Endothelial cell of umbilical vein (primary cell): ENCODE measurements around the gene CD82. TPM values are rescaled to one million over a fixed set of nuclear protein-coding genes. Genes with fewer than 3 reads are reported as not detected.

Source experiments
- BruUV-seq: library from RNA; stranded (reverse); fragments of 400-500 nt; replicated peaks from 2 replicates; lab custom pipeline; 2021; lab: Mats Ljungman, UMichigan
- CTCF ChIA-PET: fragments of 300-600, 350-600 bp; sonication (Branson Sonifier 250); formaldehyde crosslinking; loops from one replicate; lab custom pipeline; 2021; ENCODE audit warnings: antibody characterized with exemption, inconsistent platforms; lab: Charles Lee
- POLR2A ChIA-PET: fragments of 300-600, 350-600 bp; sonication (Branson Sonifier 250); formaldehyde crosslinking; loops from one replicate; lab custom pipeline; 2021; ENCODE audit warnings: antibody characterized with exemption, inconsistent platforms; lab: Charles Lee
- DNase-seq: peaks from one replicate; pipeline ENCODE4 v3.0.0-alpha.2; 2011; ENCODE audit warnings: low read depth, low spot score
- FAIRE-seq: peaks from 2 replicates; lab custom pipeline; 2011; peaks lifted over from hg19 to GRCh38; lab: Jason Lieb, UNC
- H2AFZ ChIP-seq: 2 replicates; pipeline ENCODE4 v1.6.0; 2012; ENCODE audit warnings: low read depth, low read length, control low read depth, inconsistent platforms
- H3K27ac ChIP-seq: 2 replicates; pipeline ENCODE4 v1.5.1; 2011; ENCODE audit warnings: low read depth, mild to moderate bottlenecking, control low read depth, low read length, moderate library complexity; ENCODE audit not compliant: insufficient read depth
- H3K27me3 ChIP-seq, 2 experiments: 2 replicates each; pipeline versions ENCODE4 v1.6.0 to v1.6.1; 2011; ENCODE audit warnings: low read length in 2 of 2, mixed read lengths in 1 of 2; ENCODE audit not compliant: control insufficient read depth in 2 of 2, insufficient read depth in 2 of 2
- H3K36me3 ChIP-seq, 2 experiments: 2 replicates in 1 of 2; 3 replicates in 1 of 2; pipeline ENCODE4 v1.5.1; 2011; ENCODE audit warnings: low read length in 2 of 2, mild to moderate bottlenecking in 1 of 2, moderate library complexity in 1 of 2; ENCODE audit not compliant: control insufficient read depth in 2 of 2, insufficient read depth in 2 of 2; ENCODE audit errors: extremely low read depth in 1 of 2
- H3K4me1 ChIP-seq: 3 replicates; pipeline ENCODE4 v1.5.1; 2011; ENCODE audit warnings: mild to moderate bottlenecking, low read length; ENCODE audit not compliant: control insufficient read depth, insufficient read depth; ENCODE audit errors: extremely low read depth
- H3K4me2 ChIP-seq: 2 replicates; pipeline ENCODE4 v1.6.1; 2011; ENCODE audit warnings: low read length, control low read depth, mixed read lengths; ENCODE audit not compliant: insufficient read depth
- H3K4me3 ChIP-seq, 3 experiments: fragments of 200-600 bp in 1 of 3; sonication (generic), shearing (Covaris generic) in 1 of 3; replicated peaks in 1 of 3; 2 replicates each; pipeline ENCODE4 v1.5.1; 2011 to 2016; ENCODE audit warnings: control low read depth in 3 of 3, low read length in 3 of 3, mild to moderate bottlenecking in 2 of 3, inconsistent platforms in 1 of 3, low read depth in 1 of 3, moderate library complexity in 1 of 3; ENCODE audit not compliant: insufficient read depth in 1 of 3
- H3K79me2 ChIP-seq: 2 replicates; pipeline ENCODE4 v1.6.0; 2012; ENCODE audit warnings: low read length, inconsistent platforms; ENCODE audit not compliant: control insufficient read depth, insufficient read depth
- H3K9ac ChIP-seq: replicated peaks from 2 replicates; pipeline ENCODE3; 2011; ENCODE audit warnings: low read length, control low read depth; ENCODE audit not compliant: insufficient read depth; ENCODE audit errors: extremely low read depth
- H3K9me1 ChIP-seq: replicated peaks from 3 replicates; pipeline ENCODE4 v1.6.0; 2011; ENCODE audit warnings: mild to moderate bottlenecking, low read length; ENCODE audit not compliant: control insufficient read depth, insufficient read depth; ENCODE audit errors: extremely low read depth
- H3K9me3 ChIP-seq: replicated peaks from 2 replicates; pipeline ENCODE4 v1.5.1; 2012; ENCODE audit warnings: low read length, inconsistent platforms; ENCODE audit not compliant: control insufficient read depth, insufficient read depth
- H4K20me1 ChIP-seq: replicated peaks from 2 replicates; pipeline ENCODE3; 2011; ENCODE audit warnings: mild to moderate bottlenecking, low read length; ENCODE audit not compliant: control insufficient read depth, insufficient read depth; ENCODE audit errors: extremely low read depth
- EZH2 ChIP-seq: IDR thresholded peaks from 2 replicates; pipeline ENCODE4 v1.6.1; 2012; ENCODE audit warnings: borderline replicate concordance, low read depth, mild to moderate bottlenecking, moderate library complexity, low read length, inconsistent platforms; ENCODE audit not compliant: severe bottlenecking
- FOS ChIP-seq: IDR thresholded peaks from 2 replicates; pipeline ENCODE4 v1.6.1; 2011; ENCODE audit warnings: mild to moderate bottlenecking, low read length, moderate library complexity, borderline replicate concordance; ENCODE audit not compliant: insufficient read depth
- GATA2 ChIP-seq: IDR thresholded peaks from 2 replicates; pipeline ENCODE4 v1.7.0; 2011; ENCODE audit warnings: low read depth, mild to moderate bottlenecking, moderate library complexity, mixed read lengths, low read length; ENCODE audit not compliant: insufficient read length, insufficient read depth
- JUN ChIP-seq: IDR thresholded peaks from 2 replicates; pipeline ENCODE4 v1.6.1; 2011; ENCODE audit warnings: borderline replicate concordance, low read depth; ENCODE audit not compliant: insufficient read length, insufficient read depth
- MYC ChIP-seq: IDR thresholded peaks from one replicate; pipeline ENCODE4 v1.6.1; 2011; ENCODE audit warnings: mild to moderate bottlenecking, low read depth, low read length
- POLR2A ChIP-seq: IDR thresholded peaks from 2 replicates; pipeline ENCODE4 v1.6.1; 2012; ENCODE audit warnings: low read depth, mild to moderate bottlenecking, control low read depth, low read length
- POLR2AphosphoS5 ChIP-seq: IDR thresholded peaks from 2 replicates; pipeline ENCODE4 v1.6.1; 2012; ENCODE audit warnings: low read depth, mild to moderate bottlenecking, control low read depth, low read length, moderate library complexity; ENCODE audit not compliant: insufficient read depth
- dilution Hi-C: fragments of 300-500 bp; cut with MboI; formaldehyde crosslinking; loops from one replicate; pipeline ENCODE4 v1.15.0; 2019; ENCODE audit warnings: low sequenced_read_pairs; ENCODE audit not compliant: extremely low pct_ligation_motif_present
- intact Hi-C: fragments of 100-400 bp; cut with micrococcal nuclease; formaldehyde crosslinking; loops from one replicate; pipeline ENCODE4 v1.10.0; 2022
- polyA plus RNA-seq, 4 experiments: library from polyadenylated mRNA; depleted of rRNA in 3 of 4; stranded (reverse) in 3 of 4; unstranded in 1 of 4; fragments of >200 nt; gene quantifications; 2 replicates each; pipeline versions ENCODE4 v1.2.1 to v1.2.3, GENCODE V29; 2011 to 2012; ENCODE audit warnings: missing spikeins in 1 of 4
- total RNA-seq: library from RNA; stranded (reverse); gene quantifications from 2 replicates; pipeline ENCODE4 v1.2.3, GENCODE V29; 2021
- TF ChIP-seq, protein P1 (sequence below): IDR thresholded peaks from 2 replicates; pipeline ENCODE4 v1.6.1; 2011; ENCODE audit not compliant: insufficient read depth, insufficient read length
- TF ChIP-seq, protein P2 (sequence below), 2 donors: IDR thresholded peaks; 1 replicate in 1 of 2; 2 replicates in 1 of 2; pipeline ENCODE4 v1.5.1; 2011; ENCODE audit warnings: low read length in 2 of 2, mild to moderate bottlenecking in 2 of 2, moderate library complexity in 2 of 2, control low read depth in 1 of 2, inconsistent platforms in 1 of 2, low read depth in 1 of 2; ENCODE audit not compliant: insufficient read depth in 1 of 2; ENCODE audit errors: extremely low read depth in 1 of 2

The CD82 gene
- total and polyA plus RNA-seq, 2 donors (not counting 3 experiments of a cell fraction or from before 2014, with no cell fraction given), result 17.9 to 25.2 TPM

DNA sequence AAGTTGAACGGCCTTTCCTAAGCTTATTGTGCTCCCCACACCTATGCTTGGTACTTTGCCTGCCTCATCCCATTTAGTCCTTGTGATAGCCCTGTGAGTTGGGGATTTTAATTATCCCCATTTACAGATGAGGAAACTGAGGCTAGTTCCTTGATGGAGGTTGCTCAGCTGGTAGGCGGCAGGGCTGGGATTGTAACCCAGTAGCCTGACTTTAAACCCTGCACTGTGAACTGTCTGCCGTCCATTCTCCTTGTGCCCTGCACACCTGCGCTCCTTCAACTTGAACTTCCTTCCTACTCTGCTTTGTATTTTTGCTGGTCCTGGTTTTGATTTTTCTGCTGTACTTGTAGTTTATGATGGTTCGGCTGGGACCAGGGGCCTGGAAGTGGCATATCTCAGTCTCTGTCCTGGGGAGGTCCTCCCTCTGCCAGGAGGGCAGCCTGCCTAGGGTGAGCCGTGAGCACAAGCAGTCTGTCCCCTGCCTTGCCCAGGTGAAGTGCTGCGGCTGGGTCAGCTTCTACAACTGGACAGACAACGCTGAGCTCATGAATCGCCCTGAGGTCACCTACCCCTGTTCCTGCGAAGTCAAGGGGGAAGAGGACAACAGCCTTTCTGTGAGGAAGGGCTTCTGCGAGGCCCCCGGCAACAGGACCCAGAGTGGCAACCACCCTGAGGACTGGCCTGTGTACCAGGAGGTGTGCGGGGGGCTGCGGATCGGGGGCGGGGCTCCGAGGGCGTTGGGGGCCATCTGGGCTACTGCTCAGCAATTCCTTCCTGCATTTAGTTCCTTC, 52.4 kb downstream of the CD82 start:
- Histone ChIP-seq H3K27ac (no peak overlapping the region), H3K79me2 (no peaks in the 10 kb centered on the region), H3K4me1 (peaks cover 6% of the 10 kb centered on the region), H3K36me3 (no peaks in the 10 kb centered on the region), H3K4me2 (no peak overlapping the region), H3K9ac (no peak overlapping the region), H3K27me3 (no peaks in the 10 kb centered on the region), H3K9me3 (no peaks in the 10 kb centered on the region), H4K20me1 (no peaks in the 10 kb centered on the region), H2AFZ (no peak overlapping the region), H3K4me3 (no peak overlapping the region), H3K9me1 (no peaks in the 10 kb centered on the region)
- no TSS peak for BruUV-seq
- ChIA-PET POLR2A (interaction anchor here (0.7 to 1.4 kb wide), 2 partner anchors 13 to 61 kb away, joined by 3 to 13 read pairs; no protein-coding TSS in a partner anchor), CTCF (interaction anchor here (0.8 to 10.7 kb wide), 39 partner anchors 9 to 523 kb away, joined by 3 to 860 read pairs (median 6); partner anchors contain the start of genes CD82 and EXT2)
- FAIRE-seq (no peak), DNase-seq (no peak)
- TF ChIP-seq POLR2A (no peak), MYC (no peak), JUN (no peak), EZH2 (no peak), FOS (no peak), POLR2AphosphoS5 (no peak), GATA2 (no peak)
- TF ChIP-seq, protein P1, sequence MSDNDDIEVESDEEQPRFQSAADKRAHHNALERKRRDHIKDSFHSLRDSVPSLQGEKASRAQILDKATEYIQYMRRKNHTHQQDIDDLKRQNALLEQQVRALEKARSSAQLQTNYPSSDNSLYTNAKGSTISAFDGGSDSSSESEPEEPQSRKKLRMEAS, result no peak
- TF ChIP-seq, protein P2, sequence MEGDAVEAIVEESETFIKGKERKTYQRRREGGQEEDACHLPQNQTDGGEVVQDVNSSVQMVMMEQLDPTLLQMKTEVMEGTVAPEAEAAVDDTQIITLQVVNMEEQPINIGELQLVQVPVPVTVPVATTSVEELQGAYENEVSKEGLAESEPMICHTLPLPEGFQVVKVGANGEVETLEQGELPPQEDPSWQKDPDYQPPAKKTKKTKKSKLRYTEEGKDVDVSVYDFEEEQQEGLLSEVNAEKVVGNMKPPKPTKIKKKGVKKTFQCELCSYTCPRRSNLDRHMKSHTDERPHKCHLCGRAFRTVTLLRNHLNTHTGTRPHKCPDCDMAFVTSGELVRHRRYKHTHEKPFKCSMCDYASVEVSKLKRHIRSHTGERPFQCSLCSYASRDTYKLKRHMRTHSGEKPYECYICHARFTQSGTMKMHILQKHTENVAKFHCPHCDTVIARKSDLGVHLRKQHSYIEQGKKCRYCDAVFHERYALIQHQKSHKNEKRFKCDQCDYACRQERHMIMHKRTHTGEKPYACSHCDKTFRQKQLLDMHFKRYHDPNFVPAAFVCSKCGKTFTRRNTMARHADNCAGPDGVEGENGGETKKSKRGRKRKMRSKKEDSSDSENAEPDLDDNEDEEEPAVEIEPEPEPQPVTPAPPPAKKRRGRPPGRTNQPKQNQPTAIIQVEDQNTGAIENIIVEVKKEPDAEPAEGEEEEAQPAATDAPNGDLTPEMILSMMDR (IDR thresholded peaks at IDR 0.05; ENCODE audit: extremely low read depth in 1 of 2, insufficient read depth in 1 of 2, low read depth in 1 of 2, low read length in 2 of 2), result no peak
- intact Hi-C loops (loop anchor here (1.0 to 10.0 kb wide), 3 partner anchors 53 to 503 kb away; partner anchors contain the start of gene CD82), dilution Hi-C loops (no loop called here)
